Uterus (tissue), 4 donors: ENCODE measurements around the gene CFAP126. TPM values are rescaled to one million over a fixed set of nuclear protein-coding genes. Genes with fewer than 3 reads are reported as not detected.
"Not testable (repeated sequence)": the region's sequence is repeated elsewhere in the genome, so short reads cannot be mapped to it uniquely, and the experiment has no call there.

ENCODE experiments used
- DNase-seq, 2 donors: peaks; one replicate each; pipeline ENCODE4 v3.0.0-alpha.2; 2019 to 2020
- H3K27ac ChIP-seq, 2 donors: fragments of 200-600 bp; sonication (generic); 1 replicate in 1 of 2; 2 replicates in 1 of 2; pipeline ENCODE4 v1.5.1; 2016 to 2018
- H3K27me3 ChIP-seq, 2 donors: fragments of 200-600 bp; sonication (generic); one replicate each; pipeline ENCODE4 v1.5.1; 2018 to 2019; ENCODE audit warnings: control low read depth in 1 of 2
- H3K36me3 ChIP-seq, 2 donors: fragments of 200-600 bp; sonication (generic); one replicate each; pipeline ENCODE4 v1.5.1; 2019; ENCODE audit warnings: control low read depth in 1 of 2
- H3K4me1 ChIP-seq, 2 donors: fragments of 200-600 bp; sonication (generic); one replicate each; pipeline ENCODE4 v1.5.1; 2018 to 2019; ENCODE audit warnings: control low read depth in 1 of 2
- H3K4me3 ChIP-seq, 2 donors: fragments of 200-600 bp; sonication (generic); 1 replicate in 1 of 2; 2 replicates in 1 of 2; pipeline ENCODE4 v1.5.1; 2018 to 2019; ENCODE audit warnings: mild to moderate bottlenecking in 1 of 2
- H3K9me3 ChIP-seq, 2 donors: fragments of 200-600 bp; sonication (generic); one replicate each; pipeline ENCODE4 v1.5.1; 2019; ENCODE audit warnings: control low read depth in 1 of 2
- CTCF ChIP-seq, 4 experiments: fragments of 200-600 bp in 2 of 4; fragments of 450-650 bp in 2 of 4; sonication (generic) in 2 of 4; IDR thresholded peaks; one replicate each; pipeline ENCODE4 v1.5.1; 2016 to 2019; ENCODE audit warnings: antibody characterized with exemption in 4 of 4, mild to moderate bottlenecking in 2 of 4, moderate library complexity in 1 of 4
- POLR2A ChIP-seq, 2 donors: fragments of 450-650 bp; IDR thresholded peaks; one replicate each; pipeline ENCODE4 v1.6.1; 2016; ENCODE audit warnings: antibody characterized with exemption in 2 of 2, mild to moderate bottlenecking in 1 of 2, moderate library complexity in 1 of 2
- intact Hi-C: fragments of 100-400 bp; cut with DNase I; formaldehyde crosslinking; loops from one replicate; pipeline ENCODE4 v1.15.1; 2023; ENCODE audit warnings: low total_unique reads
- total RNA-seq, 4 donors: library from RNA; depleted of rRNA in 3 of 4; stranded (reverse); fragments of >200 nt in 3 of 4; gene quantifications; one replicate each; pipeline versions ENCODE4 v1.1.0 to v1.2.4, GENCODE V29; 2014 to 2023
- donor health status: DM: yes; HTN: yes; CAD: no.

The CFAP126 gene
- total RNA-seq, 4 donors from 2014 or later: not detected

GRCh38 chr1:161393151-161393550, 25.5 kb upstream of the CFAP126 start:
- H3K27me3 ChIP-seq: no peaks in the 10 kb centered on the region
- intact Hi-C loops: no loop called here

DNA sequence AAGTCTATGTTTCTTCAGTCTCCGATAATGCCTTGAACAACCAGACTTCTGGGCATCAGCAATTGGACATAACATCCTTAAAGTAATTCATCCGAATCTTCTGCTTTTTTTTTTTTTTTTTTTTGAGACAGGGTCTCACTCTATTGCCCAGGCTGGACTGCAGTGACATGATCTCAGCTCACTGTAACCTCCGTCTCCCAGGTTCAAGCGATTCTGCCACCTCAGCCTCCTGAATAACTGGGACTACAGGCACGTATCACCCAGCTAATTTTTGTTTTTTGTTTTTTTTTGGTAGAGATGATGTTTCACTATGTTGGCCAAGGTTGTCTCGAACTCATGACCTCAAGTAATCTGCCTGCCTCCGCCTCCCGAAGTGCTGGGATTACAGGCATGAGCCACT, 23.9 kb upstream of the CFAP126 start:
- H3K27ac ChIP-seq: no peak overlapping the region
- H3K4me3 ChIP-seq: no peak overlapping the region
- no peak for DNase-seq
- intact Hi-C loops: no loop called here
- TF ChIP-seq POLR2A (IDR thresholded peaks at IDR 0.05): no peak
- TF ChIP-seq CTCF (IDR thresholded peaks at IDR 0.05): no peak
- no peaks in the 10 kb centered on the region for H3K9me3 ChIP-seq
- H3K27me3 ChIP-seq: no peaks in the 10 kb centered on the region
- H3K36me3 ChIP-seq: no peaks in the 10 kb centered on the region
- H3K4me1 ChIP-seq: no peaks in the 10 kb centered on the region

More at GRCh38 chr1:161393151-161393550, 25.5 kb upstream of the CFAP126 start:
- TF ChIP-seq CTCF (IDR thresholded peaks at IDR 0.05) (no peak), POLR2A (IDR thresholded peaks at IDR 0.05) (no peak)
- Histone ChIP-seq H3K36me3 (no peaks in the 10 kb centered on the region), H3K4me3 (no peak overlapping the region), H3K27ac (no peak overlapping the region), H3K4me1 (no peaks in the 10 kb centered on the region), H3K9me3 (no peaks in the 10 kb centered on the region)
- DNase-seq: no peak

DNA sequence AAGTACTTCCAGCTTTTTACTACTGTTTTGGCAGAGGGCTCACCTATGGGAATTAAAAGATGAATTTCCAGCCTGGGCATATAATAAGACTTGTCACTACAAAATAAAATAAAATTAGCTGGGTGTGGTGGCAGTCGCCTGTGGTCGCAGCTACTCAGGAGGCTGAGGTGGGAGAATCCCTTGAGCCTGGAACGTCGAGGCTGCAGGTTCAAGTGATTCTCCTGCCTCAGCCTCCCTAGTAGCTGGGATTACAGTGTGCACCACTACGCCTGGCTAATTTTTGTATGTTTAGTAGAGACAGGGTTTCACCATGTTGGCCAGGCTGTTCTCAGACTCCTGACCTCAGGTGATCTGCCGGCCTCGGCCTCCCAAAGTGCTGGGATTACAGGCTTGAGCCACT, 23.5 kb upstream of the CFAP126 start:
- H3K9me3 ChIP-seq, intact Hi-C loops, H3K36me3 ChIP-seq, DNase-seq, H3K27me3 ChIP-seq, H3K4me3 ChIP-seq, H3K4me1 ChIP-seq: not testable (repeated sequence)
- H3K27ac ChIP-seq: peak overlapping the region in 1 of 2 donors; percentile 88

DNA sequence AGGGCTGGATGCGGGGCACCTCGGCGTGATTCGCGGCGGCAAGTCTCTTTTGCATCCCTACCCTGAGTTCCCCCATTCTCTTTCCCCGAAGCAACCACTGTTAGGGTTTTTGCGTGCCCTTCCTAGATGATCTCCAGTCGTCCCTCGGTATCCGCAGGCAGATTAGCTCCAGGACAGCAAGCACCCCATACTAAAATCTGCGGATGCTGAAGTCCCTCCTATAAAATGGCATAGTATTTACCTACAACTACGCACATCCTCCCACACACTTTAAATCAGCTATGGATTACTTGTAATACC, 22.8 kb upstream of the CFAP126 start:
- Histone ChIP-seq H3K36me3 (no peaks in the 10 kb centered on the region), H3K27me3 (no peaks in the 10 kb centered on the region), H3K27ac (peak overlapping the region; percentile 88 to 90), H3K4me1 (no peaks in the 10 kb centered on the region), H3K4me3 (peak overlapping the region; percentile 62 to 74), H3K9me3 (no peaks in the 10 kb centered on the region)
- DNase-seq: no peak
- TF ChIP-seq CTCF (IDR thresholded peaks at IDR 0.05) (no peak), POLR2A (IDR thresholded peaks at IDR 0.05) (no peak)
- intact Hi-C loops: no loop called here

GRCh38 chr1:161389691-161390558, 22.2 kb upstream of the CFAP126 start:
- peak overlapping the region; percentile 62 to 74 for H3K4me3 ChIP-seq
- H3K4me1 ChIP-seq: no peaks in the 10 kb centered on the region
- TF ChIP-seq POLR2A (IDR thresholded peaks at IDR 0.05) (peak; percentile 92 to 96), CTCF (IDR thresholded peaks at IDR 0.05) (peak in 1 of 4 experiments; percentile 3)
- H3K27ac ChIP-seq: peak overlapping the region; percentile 90 to 91
- H3K36me3 ChIP-seq: no peaks in the 10 kb centered on the region
- intact Hi-C loops: no loop called here
- H3K27me3 ChIP-seq: no peaks in the 10 kb centered on the region
- peak; percentile 98 to 99 for DNase-seq
- no peaks in the 10 kb centered on the region for H3K9me3 ChIP-seq

DNA sequence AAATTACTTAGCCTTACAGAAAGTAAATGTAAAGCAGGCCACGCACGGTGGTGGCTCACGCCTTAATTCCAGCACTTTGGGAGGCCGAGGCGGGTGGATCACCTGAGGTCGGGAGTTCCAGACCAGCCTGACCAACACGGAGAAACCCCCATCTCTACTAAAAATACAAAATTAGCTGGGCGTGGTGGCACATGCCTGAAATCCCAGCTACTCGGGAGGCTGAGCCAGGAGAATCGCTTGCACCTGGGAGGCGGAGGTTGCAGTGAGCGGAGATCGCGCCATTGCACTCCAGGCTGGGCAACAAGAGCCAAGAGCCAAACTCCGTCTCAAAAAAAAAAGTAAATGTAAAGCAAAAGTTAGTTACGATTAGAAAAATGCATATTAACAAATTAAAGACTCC, 21.5 kb upstream of the CFAP126 start:
- H3K4me3 ChIP-seq: peak overlapping the region; percentile 49 to 74
- H3K36me3 ChIP-seq, H3K27me3 ChIP-seq, H3K4me1 ChIP-seq, intact Hi-C loops, H3K9me3 ChIP-seq: not testable (repeated sequence)
- peak overlapping the region; percentile 90 to 91 for H3K27ac ChIP-seq
- DNase-seq: peak in 1 of 2 donors; percentile 27
